WTC11 (cell line): ENCODE measurements around the gene CHST5. TPM values are rescaled to one million over a fixed set of nuclear protein-coding genes. Genes with fewer than 3 reads are reported as not detected.

ENCODE experiments used
- ATAC-seq: fragments of 200-7000 bp; cut with Tn5 transposase; 2 replicates; pipeline ENCODE4 v1.10.0; 2021; ENCODE audit warnings: mild to moderate bottlenecking, moderate library complexity
- CTCF ChIA-PET: fragments of 300-600 bp; sonication (Branson Sonifier 250); formaldehyde crosslinking; loops from one replicate; lab custom pipeline; 2021; ENCODE audit warnings: antibody characterized with exemption; lab: Charles Lee
- POLR2A ChIA-PET: fragments of 350-600 bp; sonication (Branson Sonifier 250); formaldehyde crosslinking; loops from one replicate; lab custom pipeline; 2021; ENCODE audit warnings: antibody characterized with exemption; lab: Charles Lee
- DNase-seq: peaks from one replicate; pipeline ENCODE4 v3.0.0; 2021; ENCODE audit warnings: low spot score
- H3K27ac Mint-ChIP-seq: 2 replicates; pipeline ENCODE4 v1.8.0; 2021; ENCODE audit warnings: mixed read lengths
- H3K27me3 Mint-ChIP-seq: 2 replicates; pipeline ENCODE4 v1.8.0; 2021; ENCODE audit warnings: low read depth, mild to moderate bottlenecking, moderate library complexity, mixed read lengths
- H3K36me3 Mint-ChIP-seq: 2 replicates; pipeline ENCODE4 v1.8.0; 2021; ENCODE audit warnings: mixed read lengths
- H3K4me1 Mint-ChIP-seq: 2 replicates; pipeline ENCODE4 v1.8.0; 2022; ENCODE audit warnings: mixed read lengths
- H3K4me3 Mint-ChIP-seq: 2 replicates; pipeline ENCODE4 v1.8.0; 2021; ENCODE audit warnings: mild to moderate bottlenecking, moderate library complexity, mixed read lengths
- H3K9me3 Mint-ChIP-seq: 2 replicates; pipeline ENCODE4 v1.8.0; 2021; ENCODE audit warnings: mixed read lengths
- CBFB ChIP-seq: sonication (generic); formaldehyde crosslinking; IDR thresholded peaks from 2 replicates; pipeline ENCODE4 v1.8.1; 2022; ENCODE audit warnings: mild to moderate bottlenecking, low read depth, missing genetic modification reagents
- FOXK1 ChIP-seq: sonication (generic); formaldehyde crosslinking; IDR thresholded peaks from 2 replicates; pipeline ENCODE4 v1.8.0; 2022; ENCODE audit warnings: mild to moderate bottlenecking, moderate library complexity, missing genetic modification reagents
- IRF2 ChIP-seq: sonication (generic); formaldehyde crosslinking; IDR thresholded peaks from 2 replicates; pipeline ENCODE4 v1.8.0; 2022; ENCODE audit warnings: low read depth, missing genetic modification reagents, borderline replicate concordance
- NR1H2 ChIP-seq: sonication (generic); formaldehyde crosslinking; IDR thresholded peaks from 2 replicates; pipeline ENCODE4 v1.9.0; 2021; ENCODE audit warnings: mild to moderate bottlenecking, moderate library complexity, missing genetic modification reagents
- PRRX2 ChIP-seq: fragments of 250-450 bp; sonication (Bioruptor Pico); IDR thresholded peaks from 2 replicates; pipeline ENCODE4 v1.8.0; 2021; ENCODE audit warnings: mild to moderate bottlenecking
- RORB ChIP-seq: fragments of 250-450 bp; sonication (Bioruptor Pico); IDR thresholded peaks from 2 replicates; pipeline ENCODE4 v1.9.0; 2021; ENCODE audit warnings: mild to moderate bottlenecking
- SOX15 ChIP-seq: fragments of 250-450 bp; sonication (Bioruptor Pico); IDR thresholded peaks from 2 replicates; pipeline ENCODE4 v1.9.0; 2021; ENCODE audit warnings: mild to moderate bottlenecking
- SP1 ChIP-seq: sonication (generic); formaldehyde crosslinking; conservative IDR thresholded peaks from 2 replicates; pipeline ENCODE4 v1.8.1; 2022; ENCODE audit warnings: missing genetic modification reagents
- TEAD1 ChIP-seq: sonication (generic); formaldehyde crosslinking; IDR thresholded peaks from 2 replicates; pipeline ENCODE4 v1.8.0; 2022; ENCODE audit warnings: mild to moderate bottlenecking, missing genetic modification reagents
- ZNF138 ChIP-seq: sonication (generic); formaldehyde crosslinking; conservative IDR thresholded peaks from 2 replicates; pipeline ENCODE4 v1.8.1; 2022; ENCODE audit warnings: mild to moderate bottlenecking, moderate library complexity, missing genetic modification reagents
- ZNF317 ChIP-seq: sonication (generic); formaldehyde crosslinking; IDR thresholded peaks from 2 replicates; pipeline ENCODE4 v1.8.1; 2023; ENCODE audit warnings: low read depth, mild to moderate bottlenecking, moderate library complexity, missing genetic modification reagents, borderline replicate concordance
- ZNF423 ChIP-seq: fragments of 250-450 bp; sonication (Bioruptor Pico); IDR thresholded peaks from 2 replicates; pipeline ENCODE4 v2.1.2; 2022; ENCODE audit warnings: mild to moderate bottlenecking, moderate library complexity
- total RNA-seq: library from RNA; stranded (reverse); gene quantifications from 3 replicates; pipeline ENCODE4 v1.2.3, GENCODE V29; 2021
- TF ChIP-seq, protein P1 (sequence below): sonication (generic); formaldehyde crosslinking; conservative IDR thresholded peaks from 2 replicates; pipeline ENCODE4 v1.8.1; 2023; ENCODE audit warnings: mild to moderate bottlenecking, low read depth, missing genetic modification reagents, moderate library complexity
- TF ChIP-seq, protein P2 (sequence below): sonication (generic); formaldehyde crosslinking; IDR thresholded peaks from 2 replicates; pipeline ENCODE4 v1.8.1; 2022; ENCODE audit warnings: mild to moderate bottlenecking, moderate library complexity, missing genetic modification reagents
- TF ChIP-seq, protein P3 (sequence below): sonication (generic); formaldehyde crosslinking; IDR thresholded peaks from 2 replicates; pipeline ENCODE4 v1.8.1; 2022; ENCODE audit warnings: low read depth, mild to moderate bottlenecking, moderate library complexity, missing genetic modification reagents, borderline replicate concordance
- TF ChIP-seq, protein P4 (sequence below): sonication (generic); formaldehyde crosslinking; IDR thresholded peaks from 2 replicates; pipeline ENCODE4 v1.8.0; 2022; ENCODE audit warnings: mild to moderate bottlenecking, missing genetic modification reagents
- TF ChIP-seq, protein P5 (sequence below): sonication (generic); formaldehyde crosslinking; IDR thresholded peaks from 2 replicates; pipeline ENCODE4 v1.8.0; 2022; ENCODE audit warnings: mild to moderate bottlenecking, missing genetic modification reagents
- TF ChIP-seq, protein P6 (sequence below): sonication (generic); formaldehyde crosslinking; IDR thresholded peaks from 2 replicates; pipeline ENCODE4 v1.8.1; 2023; ENCODE audit warnings: mild to moderate bottlenecking, missing genetic modification reagents
- TF ChIP-seq, protein P7 (sequence below): sonication (generic); formaldehyde crosslinking; conservative IDR thresholded peaks from 2 replicates; pipeline ENCODE4 v1.8.1; 2022; ENCODE audit warnings: mild to moderate bottlenecking, missing genetic modification reagents
- TF ChIP-seq, protein P8 (sequence below): sonication (generic); formaldehyde crosslinking; IDR thresholded peaks from 2 replicates; pipeline ENCODE4 v1.8.1; 2023; ENCODE audit warnings: mild to moderate bottlenecking, missing genetic modification reagents

The CHST5 gene
- total RNA-seq, 1 experiment from 2014 or later: not detected

DNA sequence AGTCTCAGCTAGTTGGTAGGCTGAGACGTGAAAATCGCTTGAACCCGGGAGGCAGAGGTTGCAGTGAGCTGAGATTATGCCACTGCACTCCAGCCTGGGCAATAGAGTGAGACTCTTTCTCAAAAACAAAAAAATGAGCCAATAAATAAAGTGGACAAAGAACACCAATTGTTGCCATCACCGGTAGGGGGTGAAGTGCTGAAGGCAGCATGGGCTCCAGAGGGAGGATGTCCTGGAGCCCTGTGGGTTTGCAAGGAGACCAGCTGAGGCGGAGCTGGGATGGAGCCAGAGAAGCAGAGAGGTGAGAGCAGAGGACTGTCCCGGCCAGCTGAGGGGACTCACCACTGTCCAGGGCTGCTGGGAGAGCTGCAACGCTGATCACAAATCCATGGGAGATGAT is 54.4 kb downstream of the CHST5 start:
- H3K27ac Mint-ChIP-seq: no peak overlapping the region
- ChIA-PET POLR2A (no interaction called here), CTCF (interaction anchor here (0.6 to 1.3 kb wide), 3 partner anchors 36 to 72 kb away, joined by 3 to 6 read pairs (median 4); no protein-coding TSS in a partner anchor)
- ATAC-seq (no peak), DNase-seq (no peak)
- no peaks in the 10 kb centered on the region for H3K27me3 Mint-ChIP-seq
- H3K9me3 Mint-ChIP-seq: no peaks in the 10 kb centered on the region
- H3K4me3 Mint-ChIP-seq: no peak overlapping the region
- no peak for TF ChIP-seq ZNF138
- TF ChIP-seq TEAD1 (CRISPR knock-in tag): no peak
- TF ChIP-seq, protein P1, sequence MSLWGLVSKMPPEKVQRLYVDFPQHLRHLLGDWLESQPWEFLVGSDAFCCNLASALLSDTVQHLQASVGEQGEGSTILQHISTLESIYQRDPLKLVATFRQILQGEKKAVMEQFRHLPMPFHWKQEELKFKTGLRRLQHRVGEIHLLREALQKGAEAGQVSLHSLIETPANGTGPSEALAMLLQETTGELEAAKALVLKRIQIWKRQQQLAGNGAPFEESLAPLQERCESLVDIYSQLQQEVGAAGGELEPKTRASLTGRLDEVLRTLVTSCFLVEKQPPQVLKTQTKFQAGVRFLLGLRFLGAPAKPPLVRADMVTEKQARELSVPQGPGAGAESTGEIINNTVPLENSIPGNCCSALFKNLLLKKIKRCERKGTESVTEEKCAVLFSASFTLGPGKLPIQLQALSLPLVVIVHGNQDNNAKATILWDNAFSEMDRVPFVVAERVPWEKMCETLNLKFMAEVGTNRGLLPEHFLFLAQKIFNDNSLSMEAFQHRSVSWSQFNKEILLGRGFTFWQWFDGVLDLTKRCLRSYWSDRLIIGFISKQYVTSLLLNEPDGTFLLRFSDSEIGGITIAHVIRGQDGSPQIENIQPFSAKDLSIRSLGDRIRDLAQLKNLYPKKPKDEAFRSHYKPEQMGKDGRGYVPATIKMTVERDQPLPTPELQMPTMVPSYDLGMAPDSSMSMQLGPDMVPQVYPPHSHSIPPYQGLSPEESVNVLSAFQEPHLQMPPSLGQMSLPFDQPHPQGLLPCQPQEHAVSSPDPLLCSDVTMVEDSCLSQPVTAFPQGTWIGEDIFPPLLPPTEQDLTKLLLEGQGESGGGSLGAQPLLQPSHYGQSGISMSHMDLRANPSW (CRISPR knock-in tag): no peak
- TF ChIP-seq, protein P2, sequence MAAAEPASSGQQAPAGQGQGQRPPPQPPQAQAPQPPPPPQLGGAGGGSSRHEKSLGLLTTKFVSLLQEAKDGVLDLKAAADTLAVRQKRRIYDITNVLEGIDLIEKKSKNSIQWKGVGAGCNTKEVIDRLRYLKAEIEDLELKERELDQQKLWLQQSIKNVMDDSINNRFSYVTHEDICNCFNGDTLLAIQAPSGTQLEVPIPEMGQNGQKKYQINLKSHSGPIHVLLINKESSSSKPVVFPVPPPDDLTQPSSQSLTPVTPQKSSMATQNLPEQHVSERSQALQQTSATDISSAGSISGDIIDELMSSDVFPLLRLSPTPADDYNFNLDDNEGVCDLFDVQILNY (CRISPR knock-in tag): no peak
- TF ChIP-seq, protein P3, sequence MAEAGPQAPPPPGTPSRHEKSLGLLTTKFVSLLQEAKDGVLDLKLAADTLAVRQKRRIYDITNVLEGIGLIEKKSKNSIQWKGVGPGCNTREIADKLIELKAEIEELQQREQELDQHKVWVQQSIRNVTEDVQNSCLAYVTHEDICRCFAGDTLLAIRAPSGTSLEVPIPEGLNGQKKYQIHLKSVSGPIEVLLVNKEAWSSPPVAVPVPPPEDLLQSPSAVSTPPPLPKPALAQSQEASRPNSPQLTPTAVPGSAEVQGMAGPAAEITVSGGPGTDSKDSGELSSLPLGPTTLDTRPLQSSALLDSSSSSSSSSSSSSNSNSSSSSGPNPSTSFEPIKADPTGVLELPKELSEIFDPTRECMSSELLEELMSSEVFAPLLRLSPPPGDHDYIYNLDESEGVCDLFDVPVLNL (CRISPR knock-in tag): no peak
- TF ChIP-seq ZNF423 (CRISPR knock-in tag): no peak
- TF ChIP-seq, protein P4, sequence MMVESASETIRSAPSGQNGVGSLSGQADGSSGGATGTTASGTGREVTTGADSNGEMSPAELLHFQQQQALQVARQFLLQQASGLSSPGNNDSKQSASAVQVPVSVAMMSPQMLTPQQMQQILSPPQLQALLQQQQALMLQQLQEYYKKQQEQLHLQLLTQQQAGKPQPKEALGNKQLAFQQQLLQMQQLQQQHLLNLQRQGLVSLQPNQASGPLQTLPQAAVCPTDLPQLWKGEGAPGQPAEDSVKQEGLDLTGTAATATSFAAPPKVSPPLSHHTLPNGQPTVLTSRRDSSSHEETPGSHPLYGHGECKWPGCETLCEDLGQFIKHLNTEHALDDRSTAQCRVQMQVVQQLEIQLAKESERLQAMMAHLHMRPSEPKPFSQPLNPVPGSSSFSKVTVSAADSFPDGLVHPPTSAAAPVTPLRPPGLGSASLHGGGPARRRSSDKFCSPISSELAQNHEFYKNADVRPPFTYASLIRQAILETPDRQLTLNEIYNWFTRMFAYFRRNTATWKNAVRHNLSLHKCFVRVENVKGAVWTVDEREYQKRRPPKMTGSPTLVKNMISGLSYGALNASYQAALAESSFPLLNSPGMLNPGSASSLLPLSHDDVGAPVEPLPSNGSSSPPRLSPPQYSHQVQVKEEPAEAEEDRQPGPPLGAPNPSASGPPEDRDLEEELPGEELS: no peak
- no peak for TF ChIP-seq ZNF317 (CRISPR knock-in tag)
- no peak for TF ChIP-seq CBFB
- TF ChIP-seq RORB (CRISPR knock-in tag): no peak
- TF ChIP-seq, protein P5, sequence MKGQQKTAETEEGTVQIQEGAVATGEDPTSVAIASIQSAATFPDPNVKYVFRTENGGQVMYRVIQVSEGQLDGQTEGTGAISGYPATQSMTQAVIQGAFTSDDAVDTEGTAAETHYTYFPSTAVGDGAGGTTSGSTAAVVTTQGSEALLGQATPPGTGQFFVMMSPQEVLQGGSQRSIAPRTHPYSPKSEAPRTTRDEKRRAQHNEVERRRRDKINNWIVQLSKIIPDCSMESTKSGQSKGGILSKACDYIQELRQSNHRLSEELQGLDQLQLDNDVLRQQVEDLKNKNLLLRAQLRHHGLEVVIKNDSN (CRISPR knock-in tag): no peak
- TF ChIP-seq, protein P6, sequence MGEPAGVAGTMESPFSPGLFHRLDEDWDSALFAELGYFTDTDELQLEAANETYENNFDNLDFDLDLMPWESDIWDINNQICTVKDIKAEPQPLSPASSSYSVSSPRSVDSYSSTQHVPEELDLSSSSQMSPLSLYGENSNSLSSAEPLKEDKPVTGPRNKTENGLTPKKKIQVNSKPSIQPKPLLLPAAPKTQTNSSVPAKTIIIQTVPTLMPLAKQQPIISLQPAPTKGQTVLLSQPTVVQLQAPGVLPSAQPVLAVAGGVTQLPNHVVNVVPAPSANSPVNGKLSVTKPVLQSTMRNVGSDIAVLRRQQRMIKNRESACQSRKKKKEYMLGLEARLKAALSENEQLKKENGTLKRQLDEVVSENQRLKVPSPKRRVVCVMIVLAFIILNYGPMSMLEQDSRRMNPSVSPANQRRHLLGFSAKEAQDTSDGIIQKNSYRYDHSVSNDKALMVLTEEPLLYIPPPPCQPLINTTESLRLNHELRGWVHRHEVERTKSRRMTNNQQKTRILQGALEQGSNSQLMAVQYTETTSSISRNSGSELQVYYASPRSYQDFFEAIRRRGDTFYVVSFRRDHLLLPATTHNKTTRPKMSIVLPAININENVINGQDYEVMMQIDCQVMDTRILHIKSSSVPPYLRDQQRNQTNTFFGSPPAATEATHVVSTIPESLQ: no peak
- TF ChIP-seq PRRX2 (CRISPR knock-in tag): no peak
- TF ChIP-seq SP1 (CRISPR knock-in tag): no peak
- TF ChIP-seq IRF2 (CRISPR knock-in tag): no peak
- no peak for TF ChIP-seq FOXK1 (CRISPR knock-in tag)
- no peak for TF ChIP-seq SOX15 (CRISPR knock-in tag)
- TF ChIP-seq, protein P7, sequence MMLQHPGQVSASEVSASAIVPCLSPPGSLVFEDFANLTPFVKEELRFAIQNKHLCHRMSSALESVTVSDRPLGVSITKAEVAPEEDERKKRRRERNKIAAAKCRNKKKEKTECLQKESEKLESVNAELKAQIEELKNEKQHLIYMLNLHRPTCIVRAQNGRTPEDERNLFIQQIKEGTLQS (CRISPR knock-in tag): no peak
- TF ChIP-seq, protein P8, sequence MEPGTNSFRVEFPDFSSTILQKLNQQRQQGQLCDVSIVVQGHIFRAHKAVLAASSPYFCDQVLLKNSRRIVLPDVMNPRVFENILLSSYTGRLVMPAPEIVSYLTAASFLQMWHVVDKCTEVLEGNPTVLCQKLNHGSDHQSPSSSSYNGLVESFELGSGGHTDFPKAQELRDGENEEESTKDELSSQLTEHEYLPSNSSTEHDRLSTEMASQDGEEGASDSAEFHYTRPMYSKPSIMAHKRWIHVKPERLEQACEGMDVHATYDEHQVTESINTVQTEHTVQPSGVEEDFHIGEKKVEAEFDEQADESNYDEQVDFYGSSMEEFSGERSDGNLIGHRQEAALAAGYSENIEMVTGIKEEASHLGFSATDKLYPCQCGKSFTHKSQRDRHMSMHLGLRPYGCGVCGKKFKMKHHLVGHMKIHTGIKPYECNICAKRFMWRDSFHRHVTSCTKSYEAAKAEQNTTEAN: no peak
- TF ChIP-seq NR1H2 (CRISPR knock-in tag): no peak
- peaks cover 15% of the 10 kb centered on the region for H3K36me3 Mint-ChIP-seq
- peaks cover 9% of the 10 kb centered on the region for H3K4me1 Mint-ChIP-seq
